ENCODE results near the gene CDKN2C.

DNA sequence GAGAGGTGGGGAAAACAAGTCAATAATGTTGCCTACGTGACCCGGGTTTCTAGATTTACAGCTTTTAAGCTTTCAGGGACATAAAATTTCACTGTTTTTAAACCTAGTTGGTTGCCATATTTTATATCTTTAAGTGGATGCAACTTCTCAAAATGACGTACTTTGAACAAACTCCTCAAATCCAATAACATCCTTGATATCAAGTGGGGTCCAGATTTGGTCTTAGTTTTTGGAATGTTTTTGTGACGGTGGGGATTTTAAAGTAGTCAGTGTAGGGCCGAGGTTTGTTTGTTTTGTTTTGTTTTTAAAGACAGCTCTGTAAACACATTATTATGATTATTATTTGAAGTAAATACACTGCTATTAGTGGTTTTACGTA lies 453 bp downstream of the CDKN2C start:
- TF ChIP-seq, protein P1, sequence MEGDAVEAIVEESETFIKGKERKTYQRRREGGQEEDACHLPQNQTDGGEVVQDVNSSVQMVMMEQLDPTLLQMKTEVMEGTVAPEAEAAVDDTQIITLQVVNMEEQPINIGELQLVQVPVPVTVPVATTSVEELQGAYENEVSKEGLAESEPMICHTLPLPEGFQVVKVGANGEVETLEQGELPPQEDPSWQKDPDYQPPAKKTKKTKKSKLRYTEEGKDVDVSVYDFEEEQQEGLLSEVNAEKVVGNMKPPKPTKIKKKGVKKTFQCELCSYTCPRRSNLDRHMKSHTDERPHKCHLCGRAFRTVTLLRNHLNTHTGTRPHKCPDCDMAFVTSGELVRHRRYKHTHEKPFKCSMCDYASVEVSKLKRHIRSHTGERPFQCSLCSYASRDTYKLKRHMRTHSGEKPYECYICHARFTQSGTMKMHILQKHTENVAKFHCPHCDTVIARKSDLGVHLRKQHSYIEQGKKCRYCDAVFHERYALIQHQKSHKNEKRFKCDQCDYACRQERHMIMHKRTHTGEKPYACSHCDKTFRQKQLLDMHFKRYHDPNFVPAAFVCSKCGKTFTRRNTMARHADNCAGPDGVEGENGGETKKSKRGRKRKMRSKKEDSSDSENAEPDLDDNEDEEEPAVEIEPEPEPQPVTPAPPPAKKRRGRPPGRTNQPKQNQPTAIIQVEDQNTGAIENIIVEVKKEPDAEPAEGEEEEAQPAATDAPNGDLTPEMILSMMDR (IDR thresholded peaks at IDR 0.05; ENCODE audit: poor library complexity) = no peak
- no peak for TF ChIP-seq EZH2 (IDR thresholded peaks at IDR 0.05; ENCODE audit: borderline replicate concordance)
